Ascending aorta (tissue), 2 donors: ENCODE measurements around the gene MMS19. TPM values are rescaled to one million over a fixed set of nuclear protein-coding genes. Genes with fewer than 3 reads are reported as not detected.

ENCODE experiments used
- DNase-seq, 2 donors: peaks; one replicate each; pipeline ENCODE4 v3.0.0-alpha.2; 2019; ENCODE audit warnings: low spot score in 2 of 2
- H3K27ac ChIP-seq, 2 donors: fragments of 200-600 bp; sonication (generic); one replicate each; pipeline ENCODE4 v1.5.1; 2016 to 2017; ENCODE audit warnings: mild to moderate bottlenecking in 1 of 2
- H3K27me3 ChIP-seq: fragments of 200-600 bp; sonication (generic); one replicate; pipeline ENCODE4 v1.5.1; 2017
- H3K36me3 ChIP-seq, 2 donors: fragments of 200-600 bp; sonication (generic); one replicate each; pipeline ENCODE4 v1.5.1; 2016
- H3K4me1 ChIP-seq, 2 donors: fragments of 200-600 bp; sonication (generic); one replicate each; pipeline ENCODE4 v1.5.1; 2016 to 2017; ENCODE audit warnings: mild to moderate bottlenecking in 1 of 2
- H3K4me3 ChIP-seq, 2 donors: fragments of 200-600 bp; sonication (generic); one replicate each; pipeline ENCODE4 v1.5.1; 2016 to 2017; ENCODE audit warnings: mild to moderate bottlenecking in 1 of 2
- H3K9me3 ChIP-seq, 2 donors: fragments of 200-600 bp; sonication (generic); one replicate each; pipeline ENCODE4 v1.5.1; 2016
- CTCF ChIP-seq, 3 experiments: fragments of 200-600 bp in 2 of 3; fragments of 450-650 bp in 1 of 3; sonication (generic) in 2 of 3; IDR thresholded peaks; one replicate each; pipeline ENCODE4 v1.5.1; 2016 to 2019; ENCODE audit warnings: antibody characterized with exemption in 3 of 3, mild to moderate bottlenecking in 1 of 3, moderate library complexity in 1 of 3
- intact Hi-C: fragments of 100-400 bp; cut with DNase I; formaldehyde crosslinking; loops from one replicate; pipeline ENCODE4 v1.15.1; 2023
- total RNA-seq: library from RNA; depleted of rRNA; stranded (reverse); fragments of >200 nt; gene quantifications from one replicate; pipeline ENCODE4 v1.1.0, GENCODE V29; 2016

The MMS19 gene
- total RNA-seq, 1 donor from 2014 or later: 34.0 TPM

- TF ChIP-seq CTCF (IDR thresholded peaks at IDR 0.05): no peak
- intact Hi-C loops: no loop called here
- Histone ChIP-seq H3K27ac (no peak overlapping the region), H3K27me3 (no peaks in the 10 kb centered on the region), H3K4me1 (peaks cover 11 to 20% of the 10 kb centered on the region in 2 donors), H3K9me3 (no peaks in the 10 kb centered on the region), H3K36me3 (no peaks in the 10 kb centered on the region), H3K4me3 (no peak overlapping the region)
- no peak for DNase-seq
Measured at GRCh38 chr10:97522071-97522470, 23.8 kb upstream of the MMS19 start.

GRCh38 chr10:97520978-97521761, 22.9 kb upstream of the MMS19 start:
- TF ChIP-seq CTCF (IDR thresholded peaks at IDR 0.05): no peak

GRCh38 chr10:97520520-97520919, 22.3 kb upstream of the MMS19 start:
- Histone ChIP-seq H3K4me3 (no peak overlapping the region), H3K27me3 (no peaks in the 10 kb centered on the region), H3K9me3 (no peaks in the 10 kb centered on the region), H3K36me3 (no peaks in the 10 kb centered on the region), H3K4me1 (peaks cover 11 to 22% of the 10 kb centered on the region in 2 donors), H3K27ac (no peak overlapping the region)
- intact Hi-C loops: no loop called here
- TF ChIP-seq CTCF (IDR thresholded peaks at IDR 0.05): no peak
- no peak for DNase-seq

More at GRCh38 chr10:97520978-97521761, 22.9 kb upstream of the MMS19 start:
- intact Hi-C loops: no loop called here
- Histone ChIP-seq H3K4me1 (peaks cover 11 to 20% of the 10 kb centered on the region in 2 donors), H3K27ac (no peak overlapping the region), H3K27me3 (no peaks in the 10 kb centered on the region), H3K36me3 (no peaks in the 10 kb centered on the region), H3K4me3 (no peak overlapping the region), H3K9me3 (no peaks in the 10 kb centered on the region)
- DNase-seq: no peak

GRCh38 chr10:97519342-97519741, 21.1 kb upstream of the MMS19 start:
- H3K4me1 ChIP-seq: peaks cover 11 to 25% of the 10 kb centered on the region in 2 donors
- no peaks in the 10 kb centered on the region for H3K36me3 ChIP-seq
- H3K4me3 ChIP-seq: no peak overlapping the region
- DNase-seq: no peak
- H3K27ac ChIP-seq: peak overlapping the region in 1 of 2 donors; percentile 68
- intact Hi-C loops: no loop called here
- H3K27me3 ChIP-seq: no peaks in the 10 kb centered on the region
- H3K9me3 ChIP-seq: no peaks in the 10 kb centered on the region
- TF ChIP-seq CTCF (IDR thresholded peaks at IDR 0.05): no peak

- H3K27ac ChIP-seq: peak overlapping the region; percentile 64 to 68
Measured at GRCh38 chr10:97518301-97519043, 20.2 kb upstream of the MMS19 start.

More at GRCh38 chr10:97518301-97519043, 20.2 kb upstream of the MMS19 start:
- no peaks in the 10 kb centered on the region for H3K36me3 ChIP-seq
- no peaks in the 10 kb centered on the region for H3K27me3 ChIP-seq
- peaks cover 11 to 25% of the 10 kb centered on the region in 2 donors for H3K4me1 ChIP-seq
- no peak for TF ChIP-seq CTCF (IDR thresholded peaks at IDR 0.05)
- H3K9me3 ChIP-seq: no peaks in the 10 kb centered on the region
- H3K4me3 ChIP-seq: no peak overlapping the region
- intact Hi-C loops: no loop called here
- no peak for DNase-seq
